Measurements from ENCODE around the gene TRAF3.

DNA sequence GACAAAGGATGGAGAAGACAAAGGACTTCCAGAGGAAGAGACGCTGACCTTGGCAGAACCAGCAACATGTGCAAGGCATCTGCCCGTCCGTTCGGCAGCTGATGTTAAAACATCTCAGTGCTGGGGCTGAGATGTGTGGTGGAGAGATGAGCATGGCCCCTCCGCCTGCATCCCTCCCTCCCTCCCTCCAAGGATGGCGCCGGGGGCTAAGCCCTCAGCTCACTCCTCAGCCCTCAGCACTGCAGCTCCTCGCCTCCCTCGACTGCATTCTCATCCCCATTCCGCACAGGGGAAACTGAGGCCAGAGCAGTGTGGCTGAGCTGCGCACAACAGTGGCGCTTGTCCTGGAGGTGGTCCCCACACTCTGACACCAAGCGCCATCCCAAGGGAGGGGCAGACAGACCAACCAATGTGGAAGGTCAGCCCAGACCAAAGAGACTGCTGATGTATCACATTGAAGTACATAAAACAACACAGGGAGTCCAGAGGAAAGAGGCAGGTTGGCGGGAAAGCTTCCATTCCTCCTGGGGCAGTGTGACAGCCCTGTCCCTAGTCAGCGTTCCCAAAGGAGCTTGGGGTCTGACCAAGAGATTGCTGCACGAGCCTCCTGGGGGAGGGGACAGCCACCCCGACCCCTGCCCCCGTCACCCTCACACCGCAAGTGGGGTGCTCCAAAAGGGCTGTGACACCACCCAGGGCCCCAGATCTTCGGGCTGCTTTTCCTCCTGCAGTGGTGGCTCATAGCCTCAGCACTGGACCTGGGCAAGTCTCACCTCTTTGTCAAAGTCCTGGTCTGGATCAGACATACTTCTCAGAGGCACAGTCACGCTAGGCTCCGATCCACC lies 160.3 kb downstream of the TRAF3 start:
- TF ChIP-seq, protein P1, sequence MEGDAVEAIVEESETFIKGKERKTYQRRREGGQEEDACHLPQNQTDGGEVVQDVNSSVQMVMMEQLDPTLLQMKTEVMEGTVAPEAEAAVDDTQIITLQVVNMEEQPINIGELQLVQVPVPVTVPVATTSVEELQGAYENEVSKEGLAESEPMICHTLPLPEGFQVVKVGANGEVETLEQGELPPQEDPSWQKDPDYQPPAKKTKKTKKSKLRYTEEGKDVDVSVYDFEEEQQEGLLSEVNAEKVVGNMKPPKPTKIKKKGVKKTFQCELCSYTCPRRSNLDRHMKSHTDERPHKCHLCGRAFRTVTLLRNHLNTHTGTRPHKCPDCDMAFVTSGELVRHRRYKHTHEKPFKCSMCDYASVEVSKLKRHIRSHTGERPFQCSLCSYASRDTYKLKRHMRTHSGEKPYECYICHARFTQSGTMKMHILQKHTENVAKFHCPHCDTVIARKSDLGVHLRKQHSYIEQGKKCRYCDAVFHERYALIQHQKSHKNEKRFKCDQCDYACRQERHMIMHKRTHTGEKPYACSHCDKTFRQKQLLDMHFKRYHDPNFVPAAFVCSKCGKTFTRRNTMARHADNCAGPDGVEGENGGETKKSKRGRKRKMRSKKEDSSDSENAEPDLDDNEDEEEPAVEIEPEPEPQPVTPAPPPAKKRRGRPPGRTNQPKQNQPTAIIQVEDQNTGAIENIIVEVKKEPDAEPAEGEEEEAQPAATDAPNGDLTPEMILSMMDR (conservative IDR thresholded peaks at IDR 0.05 in 1 of 2, IDR thresholded peaks at IDR 0.05 in 1 of 2; ENCODE audit: extremely low read depth in 1 of 2, insufficient read depth in 1 of 2, low read depth in 1 of 2, low read length in 2 of 2): no peak
- TF ChIP-seq EZH2 (IDR thresholded peaks at IDR 0.05; ENCODE audit: borderline replicate concordance, low read length): no peak
